Measurements from ENCODE around the gene GABRB1. TPM values are rescaled to one million over a fixed set of nuclear protein-coding genes. Genes with fewer than 3 reads are reported as not detected.

GABRB1 gene
- total RNA-seq, 2 experiments from 2014 or later = not detected

DNA sequence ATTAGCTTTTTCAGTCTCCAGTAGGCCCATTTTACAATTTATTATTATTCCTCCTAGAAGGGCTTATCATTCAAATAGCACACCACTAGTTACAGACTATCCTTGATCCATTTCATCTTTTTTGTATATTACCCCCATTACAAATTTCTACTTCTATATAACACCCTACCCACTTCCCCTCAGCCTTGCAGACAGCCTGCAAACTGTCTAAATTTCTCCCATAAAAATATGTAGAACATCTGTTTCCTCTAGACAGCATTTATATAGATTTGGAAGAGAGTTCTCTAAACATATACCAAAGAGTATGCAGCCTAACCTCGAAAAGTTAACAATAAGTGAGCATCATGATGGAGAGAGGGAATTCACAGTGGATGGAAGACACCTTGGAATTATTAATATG lies 401.4 kb downstream of the GABRB1 start:
- Mint-ChIP-seq H3K9me3 (no peaks in the 10 kb centered on the region), H3K4me3 (no peak overlapping the region), H3K27me3 (no peaks in the 10 kb centered on the region), H3K27ac (no peak overlapping the region), H3K36me3 (ENCODE audit: low read depth) (no peaks in the 10 kb centered on the region), H3K4me1 (ENCODE audit: low read depth) (no peaks in the 10 kb centered on the region)
- intact Hi-C loops (cut with micrococcal nuclease) = no loop called here
- POLR2A ChIA-PET = no interaction called here
- ATAC-seq (no peak), DNase-seq (no peak)
- TF ChIP-seq, protein P1, sequence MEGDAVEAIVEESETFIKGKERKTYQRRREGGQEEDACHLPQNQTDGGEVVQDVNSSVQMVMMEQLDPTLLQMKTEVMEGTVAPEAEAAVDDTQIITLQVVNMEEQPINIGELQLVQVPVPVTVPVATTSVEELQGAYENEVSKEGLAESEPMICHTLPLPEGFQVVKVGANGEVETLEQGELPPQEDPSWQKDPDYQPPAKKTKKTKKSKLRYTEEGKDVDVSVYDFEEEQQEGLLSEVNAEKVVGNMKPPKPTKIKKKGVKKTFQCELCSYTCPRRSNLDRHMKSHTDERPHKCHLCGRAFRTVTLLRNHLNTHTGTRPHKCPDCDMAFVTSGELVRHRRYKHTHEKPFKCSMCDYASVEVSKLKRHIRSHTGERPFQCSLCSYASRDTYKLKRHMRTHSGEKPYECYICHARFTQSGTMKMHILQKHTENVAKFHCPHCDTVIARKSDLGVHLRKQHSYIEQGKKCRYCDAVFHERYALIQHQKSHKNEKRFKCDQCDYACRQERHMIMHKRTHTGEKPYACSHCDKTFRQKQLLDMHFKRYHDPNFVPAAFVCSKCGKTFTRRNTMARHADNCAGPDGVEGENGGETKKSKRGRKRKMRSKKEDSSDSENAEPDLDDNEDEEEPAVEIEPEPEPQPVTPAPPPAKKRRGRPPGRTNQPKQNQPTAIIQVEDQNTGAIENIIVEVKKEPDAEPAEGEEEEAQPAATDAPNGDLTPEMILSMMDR (IDR thresholded peaks at IDR 0.05) = no peak
- CTCF ChIA-PET = no interaction called here

DNA sequence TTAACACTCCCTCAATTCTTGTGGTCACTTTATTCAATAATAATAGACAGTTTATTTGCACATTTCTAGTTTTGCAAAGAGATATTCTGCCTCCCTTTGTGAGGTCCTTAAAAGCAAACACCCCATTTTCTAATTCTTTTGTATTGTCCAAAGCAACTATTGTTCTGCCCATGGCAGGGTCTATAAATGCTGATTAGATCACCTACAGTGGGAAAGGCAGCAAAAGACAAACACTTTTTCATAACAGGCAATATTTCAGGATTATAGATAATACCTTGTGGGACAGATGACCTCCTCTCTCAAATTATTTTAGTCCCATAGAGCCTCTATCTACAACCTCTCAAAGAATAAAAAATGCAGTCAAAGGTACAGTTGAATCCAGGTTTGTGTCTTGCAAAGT lies 403.6 kb downstream of the GABRB1 start:
- no peaks in the 10 kb centered on the region for H3K27me3 Mint-ChIP-seq
- H3K36me3 Mint-ChIP-seq (ENCODE audit: low read depth) = no peaks in the 10 kb centered on the region
- TF ChIP-seq, protein P1 (IDR thresholded peaks at IDR 0.05) = no peak
- H3K4me3 Mint-ChIP-seq = no peak overlapping the region
- H3K27ac Mint-ChIP-seq = no peak overlapping the region
- H3K4me1 Mint-ChIP-seq (ENCODE audit: low read depth) = no peaks in the 10 kb centered on the region
- DNase-seq (no peak), ATAC-seq (no peak)
- CTCF ChIA-PET = no interaction called here
- POLR2A ChIA-PET = no interaction called here
- no peaks in the 10 kb centered on the region for H3K9me3 Mint-ChIP-seq
- intact Hi-C loops (cut with micrococcal nuclease) = no loop called here

DNA sequence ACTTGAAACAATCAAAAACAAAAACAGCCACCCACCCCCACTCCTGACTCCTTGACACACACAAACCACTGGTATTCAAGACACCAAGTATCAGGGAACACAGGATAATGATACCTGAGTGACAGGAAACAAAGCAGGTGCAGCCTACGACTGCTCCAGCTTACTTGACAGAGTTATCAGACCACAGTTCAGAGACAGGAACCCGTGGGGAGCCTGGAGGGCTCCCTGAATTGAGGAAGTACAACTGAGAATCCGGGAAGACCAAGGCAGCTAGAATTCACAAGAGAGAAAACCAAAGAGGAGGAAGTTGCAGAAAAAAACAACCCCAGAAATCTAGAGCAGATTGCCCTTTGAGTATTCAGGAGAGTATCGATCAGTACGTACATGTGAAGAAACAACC lies 411.6 kb downstream of the GABRB1 start:
- ATAC-seq = no peak
- CTCF ChIA-PET = interaction anchor here (1.1 kb wide), 1 partner anchor 43 kb away, joined by 3 read pairs; the partner anchor contains the start of gene ATP10D

DNA sequence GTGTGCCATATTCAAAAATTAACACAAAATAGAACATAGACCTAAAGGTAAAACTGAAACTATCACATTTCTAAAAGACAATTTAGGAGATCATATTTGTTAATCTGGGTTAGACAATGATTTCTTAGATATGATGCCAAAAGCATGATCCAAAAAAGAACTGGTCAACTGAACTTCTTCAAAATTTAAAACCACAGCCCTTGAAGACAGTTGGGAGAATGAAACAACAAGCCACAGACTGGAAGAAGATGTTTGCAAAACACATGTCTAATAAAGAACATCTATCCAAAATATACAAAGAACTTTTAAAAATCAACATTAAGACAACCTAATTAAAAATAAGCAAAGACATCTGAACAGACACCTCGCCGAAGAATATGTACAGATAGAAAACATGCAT lies 412.7 kb downstream of the GABRB1 start:
- POLR2A ChIA-PET = no interaction called here

More for the DNA sequence above, 411.6 kb downstream of the GABRB1 start:
- H3K4me3 Mint-ChIP-seq = no peak overlapping the region
- H3K27me3 Mint-ChIP-seq = no peaks in the 10 kb centered on the region
- POLR2A ChIA-PET = no interaction called here
- H3K9me3 Mint-ChIP-seq = no peaks in the 10 kb centered on the region
- DNase-seq = no peak
- peaks cover 4% of the 10 kb centered on the region for H3K4me1 Mint-ChIP-seq (ENCODE audit: low read depth)
- TF ChIP-seq, protein P1 (IDR thresholded peaks at IDR 0.05) = no peak
- H3K36me3 Mint-ChIP-seq (ENCODE audit: low read depth) = no peaks in the 10 kb centered on the region
- no peak overlapping the region for H3K27ac Mint-ChIP-seq
- intact Hi-C loops (cut with micrococcal nuclease) = no loop called here

DNA sequence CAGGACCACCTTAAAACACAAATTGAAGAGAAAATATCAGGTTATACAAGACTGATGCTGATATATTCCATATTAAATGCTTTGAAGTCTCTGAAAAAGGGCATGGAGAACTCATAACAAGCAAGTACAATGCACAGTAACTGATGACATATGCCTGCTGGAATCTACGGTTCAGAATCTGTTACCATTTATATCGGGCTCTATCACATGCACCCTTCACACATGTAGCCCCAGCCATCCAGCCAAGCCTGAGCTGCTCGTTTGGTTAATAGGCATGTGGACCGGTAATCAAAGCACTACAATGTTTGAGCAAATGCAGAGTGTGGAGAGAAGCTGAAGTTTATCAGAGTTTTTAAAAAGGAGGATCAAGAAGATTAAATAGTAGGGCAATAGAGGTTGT lies 420.3 kb downstream of the GABRB1 start:
- Mint-ChIP-seq H3K9me3 (no peaks in the 10 kb centered on the region), H3K4me1 (ENCODE audit: low read depth) (peaks cover 5% of the 10 kb centered on the region), H3K36me3 (ENCODE audit: low read depth) (peaks cover 14% of the 10 kb centered on the region), H3K27ac (no peak overlapping the region), H3K27me3 (no peaks in the 10 kb centered on the region), H3K4me3 (no peak overlapping the region)
- CTCF ChIA-PET = interaction anchor here (1.3 kb wide), 1 partner anchor 12 kb away, joined by 4 read pairs; the partner anchor contains the start of gene COMMD8
- POLR2A ChIA-PET = no interaction called here
- no peak for ATAC-seq
- TF ChIP-seq, protein P1 (IDR thresholded peaks at IDR 0.05) = no peak
- DNase-seq = no peak
- intact Hi-C loops (cut with micrococcal nuclease) = no loop called here

More for the DNA sequence above, 412.7 kb downstream of the GABRB1 start:
- H3K36me3 Mint-ChIP-seq (ENCODE audit: low read depth) = no peaks in the 10 kb centered on the region
- ATAC-seq = no peak
- H3K9me3 Mint-ChIP-seq = no peaks in the 10 kb centered on the region
- TF ChIP-seq, protein P1 (IDR thresholded peaks at IDR 0.05) = no peak
- H3K27me3 Mint-ChIP-seq = no peaks in the 10 kb centered on the region
- CTCF ChIA-PET = no interaction called here
- no peak overlapping the region for H3K27ac Mint-ChIP-seq
- H3K4me1 Mint-ChIP-seq (ENCODE audit: low read depth) = peaks cover 4% of the 10 kb centered on the region
- H3K4me3 Mint-ChIP-seq = no peak overlapping the region
- intact Hi-C loops (cut with micrococcal nuclease) = no loop called here
- DNase-seq = no peak
